HG02938 (cell line): ENCODE results near the gene WFS1.

Experiments used
- ATAC-seq: cut with Tn5 transposase; IDR thresholded peaks from one replicate; pipeline ENCODE4 v1.9.1; 2021; ENCODE audit warnings: mild to moderate bottlenecking, moderate library complexity; ENCODE audit not compliant: unreplicated experiment

The WFS1 gene

DNA sequence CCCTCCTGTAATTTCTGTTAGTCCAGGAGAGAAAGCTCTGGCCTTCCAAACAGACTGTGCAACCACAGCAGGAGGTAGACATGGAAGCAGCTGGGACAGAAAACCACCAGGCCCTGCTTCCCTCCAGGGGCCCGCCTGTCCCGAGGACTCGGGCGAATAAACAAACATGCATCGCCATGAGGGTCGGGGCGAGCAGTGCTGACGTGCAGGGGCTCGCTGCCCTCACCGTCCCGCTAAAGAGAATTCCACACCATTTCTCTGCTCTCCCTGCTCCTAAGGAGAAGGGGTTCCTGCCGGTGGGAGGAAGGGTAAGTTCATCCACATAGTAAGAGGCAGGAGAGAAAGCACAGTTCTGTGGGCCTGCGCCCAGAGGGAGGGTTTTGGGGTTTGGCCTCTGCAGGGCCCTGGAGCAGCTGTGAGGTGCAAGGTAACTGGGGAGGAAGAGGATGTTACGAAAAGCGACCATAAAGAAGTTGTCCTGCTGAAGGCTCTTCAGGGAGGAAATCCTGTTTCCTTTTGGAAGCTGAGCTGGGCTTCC lies 54.9 kb downstream of the WFS1 start:
- ATAC-seq: no peak

GRCh38 chr4:6324999-6325787 lies 55.5 kb downstream of the WFS1 start:
- no peak for ATAC-seq

DNA sequence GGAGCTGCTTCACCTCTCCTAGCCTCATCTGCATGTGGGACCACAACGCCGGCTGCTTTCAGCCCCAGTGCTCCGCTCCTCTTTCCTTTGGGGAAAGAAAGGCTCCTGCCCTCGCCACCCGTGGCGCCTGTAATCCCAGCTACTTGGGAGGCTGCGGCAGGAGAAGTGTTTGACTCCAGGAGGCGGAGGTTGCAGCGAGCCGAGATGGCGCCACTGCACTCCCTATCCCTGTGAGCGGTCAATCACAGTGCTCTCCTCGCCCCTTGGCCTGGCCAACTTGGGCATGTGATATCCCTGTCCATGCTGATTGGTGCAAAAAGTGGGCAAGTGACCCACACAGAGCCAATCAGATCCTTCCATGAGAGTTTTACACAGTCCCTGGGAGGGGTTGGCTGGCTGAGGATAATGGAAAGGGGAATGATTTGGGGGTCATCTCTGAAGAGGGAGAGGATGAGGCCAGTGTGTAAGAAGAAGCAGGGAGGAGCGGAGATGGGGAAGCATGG lies 56.2 kb downstream of the WFS1 start:
- ATAC-seq: no peak

- ATAC-seq: no peak
Measured at GRCh38 chr4:6326312-6327060, 56.8 kb downstream of the WFS1 start.

GRCh38 chr4:6327220-6327917 lies 57.7 kb downstream of the WFS1 start:
- peak; percentile 50 for ATAC-seq

DNA sequence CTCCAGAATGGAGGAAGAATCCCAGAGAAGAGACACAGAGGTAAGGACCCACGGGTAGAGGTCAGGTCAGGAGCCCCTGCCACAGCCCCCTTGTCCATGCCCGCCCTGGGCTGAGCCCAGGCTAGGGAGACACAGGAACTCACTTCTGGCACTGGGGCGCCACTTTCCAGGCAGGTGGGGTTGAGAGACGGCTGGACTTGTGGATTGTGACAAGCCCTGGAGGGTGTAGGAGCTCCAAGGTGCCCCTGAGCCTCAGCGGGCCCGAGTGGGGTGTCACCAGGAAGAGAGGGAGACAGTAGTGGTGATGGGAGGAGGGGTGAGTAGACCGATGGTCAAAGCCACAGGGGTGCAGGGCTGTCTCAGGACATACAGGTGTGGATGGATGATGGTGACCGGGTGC lies 58.9 kb downstream of the WFS1 start:
- ATAC-seq: no peak

- ATAC-seq: no peak
Measured at GRCh38 chr4:6329478-6330383, 60.1 kb downstream of the WFS1 start.

DNA sequence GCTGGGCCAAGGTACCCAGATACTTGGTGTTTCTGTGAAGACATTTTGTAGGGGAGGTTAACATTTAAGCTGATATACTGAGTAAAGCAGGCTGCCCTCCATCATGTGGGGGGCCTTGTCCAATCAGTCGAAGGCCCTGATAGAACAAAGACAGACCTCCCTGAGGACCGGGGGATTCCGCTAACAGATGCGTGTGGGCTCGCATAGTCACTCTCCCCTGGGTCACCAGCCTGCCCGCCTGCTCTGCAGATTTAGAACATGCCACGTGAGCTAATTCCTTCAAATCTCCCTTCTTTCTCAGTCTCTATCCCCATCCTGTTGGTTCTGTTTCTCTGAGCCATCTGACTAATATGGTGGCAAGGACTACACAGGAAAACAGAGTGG lies 60.7 kb downstream of the WFS1 start:
- no peak for ATAC-seq

DNA sequence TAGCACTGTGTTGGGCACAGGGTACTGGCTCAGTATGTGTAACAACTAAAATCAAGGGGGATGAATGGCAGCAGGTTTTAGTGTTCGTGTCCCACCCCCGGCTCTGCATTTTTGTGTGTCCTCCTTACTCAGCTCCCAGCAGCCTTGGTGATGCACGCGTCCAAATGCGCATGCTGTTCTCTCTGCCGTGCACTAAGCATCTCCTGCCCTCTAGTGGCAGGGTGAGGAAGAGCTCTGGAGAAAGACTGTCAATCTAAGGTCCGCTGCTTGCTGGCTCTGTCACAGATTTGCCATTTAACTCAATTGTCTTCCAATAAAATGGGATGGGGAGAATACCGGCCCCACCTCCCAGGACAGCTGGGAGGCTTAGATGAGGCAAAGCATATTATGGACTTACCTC lies 61.4 kb downstream of the WFS1 start:
- no peak for ATAC-seq

DNA sequence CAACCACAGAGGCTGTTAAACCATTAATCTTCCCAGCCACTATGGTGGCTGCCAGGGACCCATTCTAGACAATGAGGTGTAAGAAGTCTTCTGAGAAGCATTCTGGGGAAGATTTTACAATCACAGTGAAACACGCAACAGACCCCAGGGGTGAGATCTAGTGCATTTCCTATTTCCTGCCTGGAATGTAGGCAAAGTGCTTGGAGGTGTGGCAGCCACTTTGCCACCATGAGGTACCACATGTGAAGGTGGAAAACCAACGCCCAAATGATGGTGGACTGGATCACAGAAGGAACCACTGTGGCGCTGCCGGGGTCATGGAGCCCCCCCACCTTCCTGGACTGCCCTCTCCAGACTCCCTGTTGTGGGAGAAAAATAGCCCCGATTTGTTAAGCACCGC lies 61.8 kb downstream of the WFS1 start:
- no peak for ATAC-seq

GRCh38 chr4:6332042-6332668 lies 62.5 kb downstream of the WFS1 start:
- no peak for ATAC-seq

DNA sequence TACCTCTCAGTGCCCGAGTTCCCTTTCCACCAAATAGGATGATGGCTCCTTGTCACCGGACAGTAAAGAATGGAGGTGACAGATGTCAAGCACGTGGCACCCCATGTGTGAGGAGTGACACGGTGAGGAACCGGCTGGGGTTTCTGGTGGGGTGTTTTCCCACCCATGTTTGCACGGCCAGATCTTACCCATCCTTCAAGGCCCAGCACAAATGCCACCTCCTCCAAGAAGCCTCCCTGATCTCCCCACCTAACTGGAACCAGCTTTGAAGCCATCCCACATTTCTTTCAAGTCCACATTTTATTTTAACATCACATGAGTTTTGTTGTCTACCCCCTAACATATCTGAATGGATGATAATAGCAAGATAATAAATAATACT lies 63.0 kb downstream of the WFS1 start:
- ATAC-seq: no peak

DNA sequence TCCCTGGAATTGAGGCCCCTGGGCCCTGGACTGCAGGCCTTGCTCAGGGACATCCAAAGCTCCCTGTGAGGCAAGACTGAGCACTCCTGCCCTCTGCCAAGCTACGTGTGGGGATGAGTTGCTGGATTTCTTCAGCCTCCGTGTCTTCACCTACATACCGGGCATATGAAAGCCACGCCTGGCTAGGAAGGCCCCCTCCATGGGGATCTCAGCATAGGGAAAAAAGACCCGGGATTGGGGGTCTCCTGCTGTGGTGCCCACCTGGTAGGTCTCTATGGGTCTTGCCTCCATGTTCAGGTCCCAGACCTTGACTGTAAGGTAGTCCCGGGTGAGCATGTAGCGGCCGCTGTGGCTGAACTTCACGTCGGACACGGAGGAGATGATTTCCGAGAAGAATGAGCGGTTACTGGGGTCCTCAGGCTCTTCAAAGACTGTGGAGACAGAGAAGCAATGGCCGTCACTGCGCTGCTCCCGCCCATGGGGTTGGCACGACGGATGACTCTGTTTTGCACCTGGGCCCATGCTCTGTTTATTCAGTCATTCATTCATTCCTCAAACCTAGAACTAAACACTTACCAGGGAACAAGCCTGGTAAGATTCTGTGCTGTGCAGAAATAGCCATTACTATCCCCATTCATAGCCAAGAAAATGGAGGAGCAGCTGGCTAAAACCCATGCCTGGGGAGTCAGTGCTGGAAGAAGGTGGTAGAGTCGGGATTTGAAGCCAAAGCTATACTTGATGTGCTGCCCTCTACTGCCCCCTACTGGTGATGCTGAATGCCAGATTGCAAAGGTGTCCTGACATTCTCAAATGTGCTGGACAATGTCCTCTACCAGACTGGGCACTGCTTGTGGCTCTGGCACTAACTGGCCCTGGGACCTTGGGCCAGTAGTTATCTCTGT lies 63.9 kb downstream of the WFS1 start:
- no peak for ATAC-seq

DNA sequence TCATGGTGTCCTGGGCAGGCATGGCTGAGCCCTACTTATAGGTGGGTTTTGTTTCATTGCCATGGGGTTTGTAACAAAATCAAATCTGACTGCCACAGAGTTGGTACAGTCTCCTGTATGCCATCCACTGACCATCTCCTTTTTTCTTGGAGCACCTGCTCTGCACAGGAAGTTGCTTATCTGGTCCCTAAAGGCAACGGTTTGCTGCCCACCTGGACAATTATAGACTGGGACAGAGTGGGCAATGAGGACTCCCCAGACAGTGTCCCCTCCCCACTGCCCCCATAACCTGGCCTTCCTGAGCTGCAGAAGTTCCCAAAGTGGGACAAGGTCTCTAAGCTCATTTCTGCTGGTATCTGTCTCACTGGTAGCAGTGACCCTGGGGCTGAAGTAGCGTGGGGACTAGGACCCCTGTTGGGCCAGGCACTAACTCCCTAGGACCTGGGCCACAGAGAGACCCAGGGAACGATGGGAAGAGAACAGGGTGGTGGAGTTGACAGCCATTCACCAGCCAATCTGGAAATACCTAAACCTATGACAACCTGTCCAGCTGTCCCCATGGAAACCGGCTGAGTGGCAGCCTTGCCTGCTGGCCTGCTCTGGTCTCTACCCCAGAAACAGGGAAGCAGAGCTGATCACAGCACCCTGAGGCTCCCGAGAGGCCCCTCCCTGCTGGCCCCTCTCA lies 64.7 kb downstream of the WFS1 start:
- no peak for ATAC-seq

- ATAC-seq: no peak
Measured at GRCh38 chr4:6335040-6335590, 65.5 kb downstream of the WFS1 start.

DNA sequence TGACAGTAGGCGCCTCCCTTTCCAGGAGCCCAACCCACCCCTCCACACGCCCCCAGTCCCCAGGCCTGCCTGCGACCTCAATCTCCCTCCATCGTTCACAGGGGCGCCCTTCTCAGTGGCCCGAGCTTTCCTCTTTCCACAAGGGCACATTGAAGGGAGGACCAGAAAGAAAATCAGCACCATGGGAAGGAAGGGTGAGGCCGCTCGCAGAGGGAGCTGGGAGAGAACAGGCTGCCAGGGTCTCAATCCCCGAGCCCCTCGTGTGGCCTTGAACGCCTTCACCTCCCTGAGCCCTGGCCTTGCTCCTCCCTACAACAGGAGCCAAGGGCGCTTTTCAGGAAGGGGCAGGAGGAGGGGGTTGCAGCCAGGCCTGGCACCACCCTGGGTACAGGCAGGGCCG lies 66.5 kb downstream of the WFS1 start:
- ATAC-seq: no peak

GRCh38 chr4:6337331-6337935 lies 67.8 kb downstream of the WFS1 start:
- no peak for ATAC-seq
